Amygdala (tissue), 56 donors: ENCODE data around the gene PLVAP.

Source experiments
- DNase-seq, 56 donors: peaks; one replicate each; lab custom pipeline; 2025; lab: John Stamatoyannopoulos, UW

The PLVAP gene

DNA sequence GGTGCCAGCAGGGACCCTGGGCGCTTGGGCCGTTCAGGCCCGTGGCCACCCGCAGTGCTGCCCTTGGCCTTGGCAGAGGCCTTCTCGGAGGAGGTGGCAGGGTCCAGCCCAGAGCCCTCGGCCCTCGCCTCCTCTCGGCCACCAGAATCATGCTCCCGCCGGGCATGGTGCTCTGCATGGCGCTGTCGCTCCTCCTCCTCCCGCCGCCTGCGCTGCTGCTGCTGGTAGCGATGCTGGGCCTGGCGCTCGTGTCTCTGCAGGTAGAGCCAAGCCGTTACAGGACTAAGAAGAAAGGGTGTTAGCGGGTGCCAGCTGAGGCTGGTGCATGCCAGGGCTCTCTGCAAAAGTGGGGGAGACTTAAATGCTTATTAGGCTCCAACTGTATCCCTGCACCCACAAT is 52.0 kb downstream of the PLVAP start:
- peak in 4 of 56 donors; percentile 10 to 31 (median 26) for DNase-seq

DNA sequence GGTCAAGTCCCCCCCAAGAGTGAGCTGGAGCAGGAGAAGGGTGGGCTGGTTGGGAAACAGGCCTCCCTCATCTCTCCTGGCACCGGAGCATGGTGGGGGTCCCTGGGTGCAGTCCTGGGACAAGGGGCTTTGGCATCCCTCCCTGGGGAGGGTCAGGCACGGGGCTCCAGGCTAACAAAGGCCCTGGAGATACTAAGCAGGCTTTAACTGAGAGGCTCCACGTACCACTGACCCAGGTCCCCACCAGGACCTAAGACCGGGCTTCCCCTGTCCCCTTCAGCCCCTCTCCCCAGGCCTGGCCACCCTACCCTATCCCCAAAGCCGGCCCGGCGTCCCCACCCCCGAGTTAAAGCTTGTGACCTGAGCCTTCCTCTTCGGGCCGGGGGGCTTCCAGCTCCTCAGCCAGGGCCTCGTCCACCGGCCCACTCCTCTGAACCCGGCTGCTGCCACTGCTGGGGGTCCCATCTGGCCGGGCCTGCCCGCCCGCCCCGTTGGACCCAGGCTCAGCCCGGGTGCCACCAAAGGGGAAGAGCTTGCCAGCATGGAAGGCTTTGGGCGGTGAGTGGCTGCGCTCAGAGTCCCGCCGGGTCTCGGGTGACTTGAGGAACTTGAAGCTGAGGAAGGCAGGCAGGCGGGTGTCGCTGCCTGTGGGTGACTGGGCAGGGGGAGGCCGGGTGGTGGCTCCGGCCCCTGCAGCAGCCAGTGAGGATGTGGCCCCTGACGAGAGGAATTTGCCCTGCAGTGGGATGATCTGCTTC is 52.6 kb downstream of the PLVAP start:
- no peak for DNase-seq

DNA sequence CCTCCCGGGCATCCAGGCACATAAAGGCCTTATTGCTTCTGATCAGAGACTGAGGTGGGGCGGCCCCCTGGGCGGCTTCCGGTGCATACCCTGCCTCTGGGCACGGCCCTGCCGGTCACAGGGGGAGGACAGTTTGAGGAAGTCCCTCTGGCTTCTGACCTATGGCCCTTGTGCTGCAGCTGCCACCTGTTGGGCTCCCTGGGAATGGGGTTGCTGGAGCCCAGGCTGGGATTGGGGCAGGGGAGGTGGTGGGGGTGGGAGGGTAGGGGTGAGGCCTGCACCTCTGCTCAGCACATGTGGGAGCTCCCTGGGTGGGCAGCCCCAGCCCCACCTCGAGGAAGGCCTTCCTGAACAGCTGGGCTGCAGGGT is 53.2 kb downstream of the PLVAP start:
- DNase-seq = peak in 1 of 56 donors; percentile 32

DNA sequence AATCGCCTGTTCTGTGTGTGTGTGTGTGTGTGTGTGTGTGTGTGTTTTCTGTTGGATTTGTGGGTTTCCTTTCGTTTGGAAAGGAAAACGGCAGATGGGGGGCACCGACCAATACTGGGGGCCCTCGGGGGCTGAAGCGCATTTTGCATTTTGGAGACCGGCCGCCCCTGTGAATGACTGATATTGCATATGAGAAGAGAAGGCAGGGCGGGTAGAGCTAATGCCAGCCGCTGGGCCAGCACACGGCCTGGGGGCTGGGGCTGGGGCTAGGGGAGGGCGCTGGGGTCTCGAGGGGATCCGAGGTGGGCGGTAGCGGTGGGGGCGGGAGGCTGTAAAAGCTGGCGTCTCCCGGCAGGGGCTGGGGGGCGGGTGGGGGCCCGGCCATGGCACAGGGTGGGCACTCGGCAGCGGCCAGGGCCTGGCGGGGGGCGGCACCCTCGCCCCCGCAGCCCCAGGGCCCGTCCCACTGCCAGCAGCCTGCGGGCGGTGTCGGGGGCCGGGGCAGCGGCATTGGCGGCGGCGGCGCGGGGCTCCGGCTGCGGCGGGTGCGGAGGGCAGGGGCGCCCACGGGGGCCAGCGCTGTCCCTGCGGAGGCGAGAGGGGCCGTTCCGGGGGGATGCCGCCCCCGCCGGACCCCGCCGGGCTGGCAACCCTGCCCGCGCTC is 53.7 kb downstream of the PLVAP start:
- no peak for DNase-seq

DNA sequence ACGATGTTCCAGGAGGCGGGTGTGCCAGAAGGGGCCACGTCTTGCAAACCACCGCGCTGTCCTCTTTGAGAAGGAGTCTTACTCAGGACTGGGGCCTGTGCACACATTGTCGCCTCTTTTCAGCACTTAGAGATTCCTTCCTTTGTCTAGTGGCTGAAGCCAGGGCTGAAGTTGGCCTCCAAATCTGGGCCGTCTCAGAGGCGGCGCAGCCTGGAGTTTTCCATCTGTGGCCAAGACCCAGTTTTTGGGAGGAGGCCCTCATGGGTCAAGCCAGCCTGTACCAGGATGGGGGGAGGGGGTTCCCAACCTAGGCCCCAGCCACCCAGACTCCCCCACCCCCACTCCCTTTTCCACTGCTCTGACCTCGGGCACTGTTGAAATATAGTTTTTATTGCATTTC is 54.3 kb downstream of the PLVAP start:
- DNase-seq = peak in 34 of 56 donors; percentile 6 to 74 (median 34)

DNA sequence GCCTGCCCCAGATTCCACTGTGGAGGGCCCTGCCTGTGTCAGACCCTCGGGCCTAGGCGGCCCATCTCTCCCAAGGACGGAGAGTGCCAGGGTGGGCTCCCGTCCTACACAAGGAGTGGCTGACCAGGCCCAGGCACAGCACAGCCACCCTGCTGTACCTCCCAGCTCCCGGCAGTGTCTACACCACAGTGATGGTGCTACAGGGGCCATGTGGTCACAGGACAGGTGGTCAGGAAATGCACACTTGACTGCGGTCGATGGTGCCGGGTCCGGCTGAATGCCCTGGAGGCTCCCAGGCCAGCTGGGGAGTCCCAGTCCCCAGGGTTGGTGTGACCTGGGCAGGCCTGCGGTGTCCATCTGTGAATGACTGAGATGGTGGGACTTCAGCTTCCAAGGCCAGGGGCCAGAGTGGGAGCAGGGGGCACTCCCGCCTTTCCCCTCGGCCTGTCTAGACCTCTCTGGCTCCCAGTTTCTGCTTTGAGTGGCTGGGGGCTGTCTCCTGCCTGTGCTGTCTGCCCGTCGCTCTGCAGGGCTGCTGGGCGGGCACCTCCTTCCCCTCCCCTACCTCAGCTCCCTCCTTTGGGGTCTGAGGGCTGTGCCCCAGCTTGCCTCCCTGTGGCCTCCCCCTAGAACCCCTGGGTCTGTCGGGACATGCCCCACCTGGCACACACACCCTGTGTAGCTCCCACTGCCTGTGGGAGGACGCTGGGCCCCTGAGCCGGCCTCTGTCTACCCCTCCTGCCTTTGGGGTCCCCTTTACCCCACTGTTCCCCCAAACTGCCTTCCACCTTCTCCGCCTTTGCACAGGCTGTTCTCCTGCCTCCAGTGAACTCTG is 55.3 kb downstream of the PLVAP start:
- no peak for DNase-seq

DNA sequence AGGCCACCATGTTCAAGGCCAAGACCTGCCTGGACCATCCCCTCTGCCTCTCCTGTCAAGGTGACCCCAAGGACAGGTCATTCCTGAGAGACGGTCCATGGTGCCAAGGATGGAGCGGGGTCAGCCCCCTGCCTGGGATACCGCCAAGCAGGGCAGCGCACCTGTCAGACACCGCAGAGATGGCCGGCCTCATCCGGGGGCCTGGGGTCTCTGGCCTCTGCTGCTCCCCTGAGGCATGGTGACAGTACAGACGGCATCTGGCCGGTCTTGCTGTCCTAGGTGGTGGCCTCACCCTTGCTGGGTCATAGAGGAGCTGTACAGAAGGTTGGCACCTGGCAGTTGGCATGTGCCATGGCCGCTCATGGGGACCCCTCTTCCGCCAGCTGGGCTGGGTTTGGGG is 56.7 kb downstream of the PLVAP start:
- no peak for DNase-seq

DNA sequence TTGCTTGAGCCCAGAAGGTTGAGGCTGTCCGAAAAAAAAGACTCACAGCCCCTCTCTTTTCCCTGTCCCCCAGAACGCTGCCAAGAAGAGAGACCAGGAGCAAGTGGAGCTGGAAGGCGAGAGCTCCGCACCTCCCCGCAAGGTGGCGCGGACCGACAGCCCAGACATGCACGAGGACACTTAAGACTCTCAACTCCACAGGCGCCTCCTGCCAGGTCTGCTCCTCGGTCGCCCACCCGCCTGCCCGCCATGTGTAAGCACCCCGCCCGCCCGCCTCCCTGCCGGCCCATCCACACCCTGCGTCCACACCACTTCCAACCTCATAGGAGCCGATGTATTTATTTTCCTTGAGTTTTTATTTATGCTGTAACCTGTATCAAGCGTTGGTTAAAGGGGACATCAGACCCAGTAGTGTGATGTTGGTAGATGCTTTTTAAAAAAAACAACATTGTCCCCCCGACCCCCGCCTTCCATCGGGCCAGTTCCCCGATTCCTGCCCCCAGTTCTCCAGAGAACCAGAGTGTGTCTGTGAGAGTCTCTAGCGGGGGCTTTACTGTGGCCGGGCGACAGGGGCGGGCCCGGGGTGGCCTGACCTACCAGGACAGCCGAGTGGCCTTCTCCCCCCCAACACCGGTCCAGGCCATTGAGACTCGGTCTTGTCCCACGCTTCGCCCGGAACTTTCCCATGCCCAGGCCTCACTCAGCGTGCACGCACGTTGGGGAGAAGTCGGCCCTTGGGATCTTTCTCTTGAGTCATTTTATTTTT is 57.5 kb downstream of the PLVAP start:
- DNase-seq = no peak

DNA sequence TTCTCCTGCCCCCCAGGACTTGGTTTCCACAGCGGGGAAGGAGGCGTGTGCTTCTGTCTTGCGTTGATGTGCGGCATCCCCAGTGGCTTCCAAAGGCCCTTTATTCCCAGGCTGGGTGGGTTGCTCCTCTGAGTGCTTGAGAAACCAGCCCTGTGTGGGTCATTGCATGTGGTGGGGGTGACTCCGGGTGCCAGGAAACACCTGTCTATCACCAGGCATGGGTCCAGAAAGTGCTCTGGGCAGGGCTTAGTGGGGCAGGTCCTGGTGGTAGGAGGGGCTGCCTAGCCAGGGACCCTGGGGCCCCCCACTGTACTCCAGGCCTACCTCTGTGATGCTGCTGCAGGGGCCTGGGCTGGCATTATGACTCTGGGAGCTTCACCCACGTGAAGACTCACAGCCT is 58.2 kb downstream of the PLVAP start:
- DNase-seq = no peak

DNA sequence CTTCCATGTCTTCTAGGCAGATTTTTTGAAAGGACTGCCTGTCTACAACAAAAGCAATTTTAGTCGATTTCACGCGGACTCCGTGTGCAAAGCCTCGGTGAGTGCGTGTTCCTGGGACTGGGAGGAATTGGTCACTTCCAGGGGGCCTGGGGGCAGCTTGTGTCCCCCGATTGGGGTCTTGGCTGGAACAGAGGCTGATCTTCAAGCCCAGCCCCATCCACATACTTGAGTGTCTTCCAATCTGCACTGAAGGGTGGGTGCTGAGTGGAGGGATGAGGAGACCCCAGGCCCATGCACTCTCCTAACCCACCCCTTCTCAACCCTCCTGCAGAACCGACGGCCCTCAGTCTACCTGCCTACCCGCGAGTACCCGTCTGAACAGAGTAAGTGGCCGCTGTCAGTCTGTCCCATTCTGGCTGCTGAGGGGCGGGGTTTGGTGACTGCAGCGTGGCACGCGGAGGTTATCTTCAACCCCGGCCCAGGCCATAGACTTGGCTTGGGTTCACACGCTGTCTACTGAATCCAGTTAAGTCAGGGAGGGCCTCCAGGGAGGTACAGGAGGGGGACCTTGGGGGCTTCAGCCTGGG is 63.0 kb downstream of the PLVAP start:
- DNase-seq = no peak

DNA sequence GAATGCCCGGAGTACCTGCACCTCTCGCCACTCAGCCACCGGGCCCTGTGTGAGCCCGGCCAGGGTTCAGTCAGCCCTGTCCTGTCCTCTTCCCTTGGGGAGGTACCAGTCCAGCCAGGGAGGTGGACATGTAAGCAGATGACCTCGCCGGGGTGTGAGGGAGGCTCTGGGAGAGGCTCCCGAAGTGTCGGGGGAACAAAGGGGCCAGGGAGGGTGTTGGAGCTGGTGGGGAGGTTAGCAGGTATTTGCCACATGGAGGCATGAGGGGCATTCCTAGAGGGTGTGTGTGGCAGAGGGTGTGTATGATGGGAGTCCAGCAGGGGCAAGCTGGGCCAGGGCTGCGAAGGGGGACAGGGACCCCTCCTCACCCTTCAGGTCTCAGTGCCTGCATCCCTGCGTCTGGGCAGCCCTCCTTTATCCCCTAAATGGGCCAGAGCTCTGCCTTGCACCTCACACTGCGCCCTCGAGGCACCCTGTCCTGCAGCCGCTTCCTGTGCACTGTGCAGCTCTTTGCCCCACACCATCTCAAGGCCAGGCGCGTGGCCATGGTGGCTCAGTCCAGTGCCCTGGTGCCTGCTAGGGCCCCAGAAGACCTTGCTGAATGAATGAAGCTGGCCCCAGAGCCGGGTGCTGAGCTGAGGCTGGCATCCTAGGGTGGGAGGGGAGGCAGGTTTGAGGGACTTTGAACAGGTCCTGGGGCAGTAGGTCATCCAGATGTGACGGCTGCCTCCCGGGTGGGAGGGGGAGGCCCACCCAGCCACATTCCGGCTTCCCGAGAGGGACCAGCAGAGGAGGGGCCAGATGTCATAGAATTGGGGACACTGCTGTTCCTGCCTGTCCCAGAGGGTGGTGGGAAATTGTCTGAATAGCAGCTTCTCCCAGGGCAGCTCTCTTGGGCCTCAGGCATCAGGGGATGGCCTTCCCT is 64.7 kb downstream of the PLVAP start:
- no peak for DNase-seq

DNA sequence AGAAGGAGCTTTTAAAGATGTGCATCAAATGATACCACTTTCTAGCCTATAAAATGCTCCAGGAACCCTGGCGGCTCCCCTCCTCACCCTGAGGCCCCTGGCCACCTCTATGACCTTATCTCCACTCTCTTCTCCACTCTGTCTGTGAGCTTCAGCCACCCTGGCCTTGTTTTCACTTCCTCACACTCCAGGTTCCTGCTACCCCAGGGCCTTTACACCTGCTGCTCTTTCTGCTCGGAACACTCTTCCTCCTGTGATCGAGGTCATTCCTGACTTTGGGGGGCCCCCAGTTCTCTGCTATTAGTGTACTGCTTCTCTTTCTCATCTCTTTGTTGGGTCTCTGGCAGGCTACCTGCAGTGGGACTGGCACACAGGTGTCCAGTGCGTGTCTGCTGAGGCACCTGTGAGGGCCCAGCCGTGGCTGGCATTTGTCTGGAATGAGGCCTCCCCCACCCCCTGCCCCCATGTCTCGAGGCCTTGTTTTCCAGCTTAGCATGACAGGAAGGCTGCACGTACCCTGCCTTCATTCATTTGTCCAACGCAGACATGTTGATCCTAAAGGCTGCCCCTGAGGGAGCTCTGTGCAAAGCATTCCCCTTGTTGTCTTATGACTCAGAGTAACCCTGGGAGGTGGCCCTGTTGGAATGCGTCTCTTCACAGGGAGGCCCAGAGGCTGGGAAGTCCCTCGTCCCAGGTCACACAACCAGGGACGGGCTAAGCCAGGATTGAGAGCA is 65.5 kb downstream of the PLVAP start:
- no peak for DNase-seq

DNA sequence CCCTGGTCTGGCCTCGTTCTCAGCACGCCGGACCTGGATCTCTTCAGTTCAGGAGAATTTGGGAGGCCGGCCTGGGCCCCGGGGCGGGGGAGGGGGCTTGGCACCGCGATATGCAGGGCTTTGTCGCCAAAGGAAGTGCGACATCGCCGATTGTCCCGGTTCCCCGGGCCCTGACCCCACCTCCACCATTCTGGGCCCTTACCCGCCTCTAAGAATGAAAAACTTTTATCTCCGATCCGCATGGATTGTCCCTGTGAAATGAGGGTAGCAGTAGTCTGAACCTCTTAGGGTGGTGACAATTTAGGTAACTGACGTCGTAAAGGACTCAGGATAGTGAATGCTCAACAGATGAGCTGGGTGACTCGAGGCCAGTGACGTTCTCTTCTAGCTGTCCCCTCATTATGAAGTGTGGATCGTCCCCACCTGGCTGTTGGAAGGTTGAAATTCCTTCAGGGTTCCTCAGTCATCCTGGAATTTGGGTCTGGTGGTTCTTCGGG is 67.1 kb downstream of the PLVAP start:
- DNase-seq = peak in 3 of 56 donors; percentile 32 to 48 (median 43)

DNA sequence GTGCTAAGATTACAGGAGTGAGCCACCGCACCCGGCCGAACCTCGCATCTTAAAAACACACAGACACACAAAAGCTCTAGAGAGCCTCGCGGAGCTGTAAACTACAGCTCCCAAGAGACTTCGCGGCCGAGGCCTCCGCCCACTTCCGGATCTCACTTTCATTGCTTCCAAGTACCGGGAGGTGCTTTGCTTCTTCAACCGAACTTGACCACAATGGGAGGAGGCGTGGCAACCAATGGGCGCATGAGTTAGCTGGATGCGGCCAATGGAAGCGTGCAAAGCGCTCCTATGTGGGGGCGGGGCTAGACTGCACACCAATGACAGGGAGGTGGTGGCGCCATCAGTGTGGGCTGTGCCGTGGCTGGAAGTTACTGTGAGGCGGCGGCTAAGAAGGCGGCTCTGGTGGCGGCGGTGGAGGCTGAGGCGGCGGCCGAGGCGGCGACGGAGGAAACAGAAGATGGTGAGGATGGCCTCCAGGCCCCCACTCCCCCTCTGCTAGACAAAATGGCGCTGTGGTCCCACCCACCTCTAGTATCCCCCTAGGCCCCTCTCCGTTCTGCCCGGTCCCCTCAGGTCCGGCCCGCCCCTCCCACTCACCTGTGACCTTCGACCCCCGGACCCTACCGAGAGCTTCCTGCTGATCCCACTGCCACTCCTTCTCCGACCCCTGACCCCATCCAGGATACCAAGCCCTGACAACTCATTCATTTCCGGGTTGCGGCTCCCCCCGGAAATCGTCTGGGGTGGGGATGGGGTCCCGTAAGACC is 67.8 kb downstream of the PLVAP start, which contains the start of gene DDA1:
TSS of gene DDA1 (plus strand) at position 366 of the 767 bp plus-strand sequence. CDS start at position 458, 92 bp downstream.
- DNase-seq = peak; percentile 68 to 100 (median 98)

DNA sequence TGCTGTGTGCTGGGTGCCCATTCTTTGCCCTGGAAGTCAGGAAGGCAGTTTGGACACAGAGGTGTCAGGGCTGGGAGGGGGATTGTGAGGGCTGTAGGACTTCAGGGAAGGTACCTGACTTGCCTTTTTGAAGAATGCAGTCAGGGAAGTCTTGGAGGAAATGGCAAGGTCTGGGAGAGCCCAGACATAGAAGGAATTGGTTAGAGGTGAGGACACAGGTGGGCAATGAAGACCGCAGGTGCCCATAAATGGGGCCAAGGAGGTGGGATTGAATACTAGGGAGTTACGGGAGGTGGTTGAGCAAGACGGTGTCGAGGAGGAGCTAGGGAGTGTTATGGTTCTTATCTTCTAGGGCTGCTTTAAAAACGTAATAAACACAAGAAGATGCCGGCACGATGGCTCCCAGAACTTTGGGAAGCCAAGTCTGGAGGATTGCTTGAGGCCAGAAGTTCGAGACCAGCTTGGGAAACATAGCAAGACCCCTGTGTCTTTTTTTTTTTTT is 69.2 kb downstream of the PLVAP start:
- no peak for DNase-seq

DNA sequence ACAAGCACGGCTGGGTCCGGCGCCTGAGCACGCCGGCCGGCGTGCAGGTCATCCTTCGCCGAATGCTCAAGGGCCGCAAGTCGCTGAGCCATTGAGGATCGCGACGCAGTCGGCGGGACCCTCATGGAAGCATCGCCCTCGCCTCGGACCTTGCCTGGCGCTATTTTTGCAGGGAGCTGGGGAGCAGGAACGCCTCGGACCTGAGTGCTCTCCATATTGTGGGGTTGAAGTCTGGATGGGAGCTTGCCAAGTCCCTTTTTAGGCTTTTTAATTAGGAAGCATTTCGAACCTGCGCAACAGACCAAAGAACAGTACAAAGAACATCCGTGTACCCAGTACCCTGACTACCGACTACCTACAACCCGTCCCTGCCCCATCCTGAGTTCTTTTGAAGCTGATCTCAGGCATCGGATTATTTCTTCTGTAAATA is 70.8 kb downstream of the PLVAP start:
- peak in 1 of 56 donors; percentile 32 for DNase-seq
